Smooth muscle cell (in vitro differentiated cells): ENCODE results near the gene AQP5. TPM values are rescaled to one million over a fixed set of nuclear protein-coding genes. Genes with fewer than 3 reads are reported as not detected.

Experiments
- DNase-seq: peaks from one replicate; lab custom pipeline; 2025; ENCODE audit not compliant: unreplicated experiment; lab: John Stamatoyannopoulos, UW
- H2AFZ ChIP-seq: fragments of 200-600 bp; sonication (generic); 2 replicates; pipeline ENCODE4 v1.6.0; 2016; ENCODE audit warnings: antibody characterized with exemption, low read depth, mild to moderate bottlenecking
- H3F3A ChIP-seq: fragments of 200-600 bp; sonication (generic); 2 replicates; pipeline ENCODE4 v1.6.0; 2017; ENCODE audit warnings: antibody characterized with exemption, low read depth
- H3K27ac ChIP-seq: fragments of 200-600 bp; sonication (generic); 2 replicates; pipeline ENCODE4 v1.5.1; 2016; ENCODE audit warnings: low read depth, mild to moderate bottlenecking
- H3K27me3 ChIP-seq: fragments of 200-600 bp; sonication (generic); 2 replicates; pipeline ENCODE4 v1.6.1; 2016; ENCODE audit warnings: low read depth, mild to moderate bottlenecking
- H3K36me3 ChIP-seq: fragments of 200-600 bp; sonication (generic); 2 replicates; pipeline ENCODE4 v1.5.1; 2016; ENCODE audit warnings: low read depth
- H3K4me1 ChIP-seq: fragments of 200-600 bp; sonication (generic); 2 replicates; pipeline ENCODE4 v1.5.1; 2016; ENCODE audit warnings: low read depth
- H3K4me2 ChIP-seq: fragments of 200-600 bp; sonication (generic); 2 replicates; pipeline ENCODE4 v1.6.0; 2016; ENCODE audit warnings: mild to moderate bottlenecking
- H3K4me3 ChIP-seq: fragments of 200-600 bp; sonication (generic); 2 replicates; pipeline ENCODE4 v1.5.1; 2016; ENCODE audit warnings: mild to moderate bottlenecking
- H3K79me2 ChIP-seq: fragments of 200-600 bp; sonication (generic); 2 replicates; pipeline ENCODE4 v1.6.0; 2016; ENCODE audit warnings: low read depth, mild to moderate bottlenecking
- H3K9ac ChIP-seq: fragments of 200-600 bp; sonication (generic); 2 replicates; pipeline ENCODE4 v1.6.0; 2016; ENCODE audit warnings: low read depth
- H3K9me3 ChIP-seq: fragments of 200-600 bp; sonication (generic); replicated peaks from 2 replicates; pipeline ENCODE4 v1.5.1; 2016; ENCODE audit warnings: low read depth
- H4K20me1 ChIP-seq: fragments of 200-600 bp; sonication (generic); 2 replicates; pipeline ENCODE4 v1.6.0; 2016; ENCODE audit warnings: low read depth
- CTCF ChIP-seq: fragments of 200-600 bp; sonication (generic); IDR thresholded peaks from 2 replicates; pipeline ENCODE4 v1.5.1; 2017; ENCODE audit warnings: borderline replicate concordance, mild to moderate bottlenecking, antibody characterized with exemption; ENCODE audit not compliant: insufficient read depth, poor library complexity, severe bottlenecking
- WGBS: methylation state at CpG from one replicate; pipeline ENCODE4 v1.1.7; 2016; ENCODE audit warnings: low lambda C conversion rate; 5-methylcytosine and 5-hydroxymethylcytosine counted together
- polyA plus RNA-seq: library from polyadenylated mRNA; unstranded; fragments of >200 nt; fragmentation: Nextera tagmentation; extraction: Ambion mirVana; gene quantifications from 2 replicates; pipeline ENCODE4 v1.2.1, GENCODE V29; 2016
- total RNA-seq: library from RNA; depleted of rRNA; stranded (reverse); fragments of >200 nt; gene quantifications from 2 replicates; pipeline ENCODE4 v1.2.3, GENCODE V29; 2014

Gene AQP5
- total and polyA plus RNA-seq, 2 experiments from 2014 or later: not detected

GRCh38 chr12:49963976-49964815 lies 2.5 kb downstream of the AQP5 start:
- no peaks in the 10 kb centered on the region for H3K9me3 ChIP-seq
- H3K9ac ChIP-seq: no peak overlapping the region
- H3K4me2 ChIP-seq: no peak overlapping the region
- H3K4me3 ChIP-seq: no peak overlapping the region
- H4K20me1 ChIP-seq: no peaks in the 10 kb centered on the region
- DNase-seq: no peak
- peaks cover 81% of the 10 kb centered on the region for H3K27me3 ChIP-seq
- H3F3A ChIP-seq: no peaks in the 10 kb centered on the region
- H3K36me3 ChIP-seq: no peaks in the 10 kb centered on the region
- no peak overlapping the region for H2AFZ ChIP-seq
- H3K27ac ChIP-seq: no peak overlapping the region
- no peaks in the 10 kb centered on the region for H3K79me2 ChIP-seq
- peaks cover 10% of the 10 kb centered on the region for H3K4me1 ChIP-seq
- WGBS: 87% methylated on average over 16 of the region's 17 CpGs
- TF ChIP-seq CTCF: no peak

- Histone ChIP-seq H3K9ac (no peak overlapping the region), H3F3A (no peaks in the 10 kb centered on the region), H3K4me1 (peaks cover 4% of the 10 kb centered on the region), H3K9me3 (no peaks in the 10 kb centered on the region), H3K4me2 (no peak overlapping the region), H3K27ac (no peak overlapping the region), H2AFZ (no peak overlapping the region), H3K36me3 (no peaks in the 10 kb centered on the region), H3K79me2 (no peaks in the 10 kb centered on the region), H4K20me1 (no peaks in the 10 kb centered on the region), H3K4me3 (no peak overlapping the region), H3K27me3 (peaks cover 81% of the 10 kb centered on the region)
- no peak for TF ChIP-seq CTCF
- no peak for DNase-seq
- WGBS: 79% methylated on average over 13 of the region's 13 CpGs
Measured at GRCh38 chr12:49964849-49965624, 3.4 kb downstream of the AQP5 start.

- no peak for TF ChIP-seq CTCF
Measured at GRCh38 chr12:49965836-49966235, 4.2 kb downstream of the AQP5 start.

More at GRCh38 chr12:49965836-49966235, 4.2 kb downstream of the AQP5 start:
- Histone ChIP-seq H3K9me3 (no peaks in the 10 kb centered on the region), H3F3A (no peaks in the 10 kb centered on the region), H3K27me3 (peaks cover 81% of the 10 kb centered on the region), H2AFZ (no peak overlapping the region), H3K36me3 (no peaks in the 10 kb centered on the region), H3K4me3 (no peak overlapping the region), H3K4me1 (no peaks in the 10 kb centered on the region), H3K27ac (no peak overlapping the region), H3K4me2 (no peak overlapping the region), H3K79me2 (no peaks in the 10 kb centered on the region), H4K20me1 (no peaks in the 10 kb centered on the region), H3K9ac (no peak overlapping the region)
- WGBS: 77% methylated on average over 5 of the region's 6 CpGs
- no peak for DNase-seq
